WTC11 (cell line): ENCODE measurements around the gene SCML1. TPM values are rescaled to one million over a fixed set of nuclear protein-coding genes. Genes with fewer than 3 reads are reported as not detected.

Experiments
- ATAC-seq: fragments of 200-7000 bp; cut with Tn5 transposase; 2 replicates; pipeline ENCODE4 v1.10.0; 2021; ENCODE audit warnings: mild to moderate bottlenecking, moderate library complexity
- CTCF ChIA-PET: fragments of 300-600 bp; sonication (Branson Sonifier 250); formaldehyde crosslinking; loops from one replicate; lab custom pipeline; 2021; ENCODE audit warnings: antibody characterized with exemption; lab: Charles Lee
- POLR2A ChIA-PET: fragments of 350-600 bp; sonication (Branson Sonifier 250); formaldehyde crosslinking; loops from one replicate; lab custom pipeline; 2021; ENCODE audit warnings: antibody characterized with exemption; lab: Charles Lee
- DNase-seq: peaks from one replicate; pipeline ENCODE4 v3.0.0; 2021; ENCODE audit warnings: low spot score
- H3K27ac Mint-ChIP-seq: 2 replicates; pipeline ENCODE4 v1.8.0; 2021; ENCODE audit warnings: mixed read lengths
- H3K27me3 Mint-ChIP-seq: 2 replicates; pipeline ENCODE4 v1.8.0; 2021; ENCODE audit warnings: low read depth, mild to moderate bottlenecking, moderate library complexity, mixed read lengths
- H3K36me3 Mint-ChIP-seq: 2 replicates; pipeline ENCODE4 v1.8.0; 2021; ENCODE audit warnings: mixed read lengths
- H3K4me1 Mint-ChIP-seq: 2 replicates; pipeline ENCODE4 v1.8.0; 2022; ENCODE audit warnings: mixed read lengths
- H3K4me3 Mint-ChIP-seq: 2 replicates; pipeline ENCODE4 v1.8.0; 2021; ENCODE audit warnings: mild to moderate bottlenecking, moderate library complexity, mixed read lengths
- H3K9me3 Mint-ChIP-seq: 2 replicates; pipeline ENCODE4 v1.8.0; 2021; ENCODE audit warnings: mixed read lengths
- ATF6 ChIP-seq: sonication (generic); formaldehyde crosslinking; IDR thresholded peaks from 2 replicates; pipeline ENCODE4 v1.8.1; 2023; ENCODE audit warnings: mild to moderate bottlenecking, missing genetic modification reagents
- CBFB ChIP-seq: sonication (generic); formaldehyde crosslinking; IDR thresholded peaks from 2 replicates; pipeline ENCODE4 v1.8.1; 2022; ENCODE audit warnings: mild to moderate bottlenecking, low read depth, missing genetic modification reagents
- ETV6 ChIP-seq: sonication (generic); formaldehyde crosslinking; IDR thresholded peaks from 2 replicates; pipeline ENCODE4 v1.8.1; 2022; ENCODE audit warnings: mild to moderate bottlenecking, missing genetic modification reagents
- FOXJ3 ChIP-seq: sonication (generic); formaldehyde crosslinking; IDR thresholded peaks from 2 replicates; pipeline ENCODE4 v1.9.0; 2021; ENCODE audit warnings: missing genetic modification reagents, mild to moderate bottlenecking, borderline replicate concordance
- GRHL2 ChIP-seq: fragments of 250-450 bp; sonication (Bioruptor Pico); IDR thresholded peaks from 2 replicates; pipeline ENCODE4 v1.8.0; 2022; ENCODE audit warnings: mild to moderate bottlenecking, moderate library complexity; ENCODE audit not compliant: insufficient replicate concordance, severe bottlenecking
- KAT7 ChIP-seq: sonication (generic); formaldehyde crosslinking; IDR thresholded peaks from 2 replicates; pipeline ENCODE4 v1.8.1; 2023; ENCODE audit warnings: missing genetic modification reagents, mild to moderate bottlenecking, borderline replicate concordance
- MYBL2 ChIP-seq: sonication (generic); formaldehyde crosslinking; IDR thresholded peaks from 2 replicates; pipeline ENCODE4 v1.8.1; 2023; ENCODE audit warnings: mild to moderate bottlenecking, moderate library complexity, missing genetic modification reagents
- NFATC4 ChIP-seq: fragments of 250-450 bp; sonication (Bioruptor Pico); IDR thresholded peaks from 2 replicates; pipeline ENCODE4 v1.9.0; 2021; ENCODE audit warnings: mild to moderate bottlenecking
- NFE2L1 ChIP-seq: sonication (generic); formaldehyde crosslinking; IDR thresholded peaks from 2 replicates; pipeline ENCODE4 v1.8.1; 2023; ENCODE audit warnings: missing genetic modification reagents
- NR2C2 ChIP-seq: sonication (generic); formaldehyde crosslinking; IDR thresholded peaks from 2 replicates; pipeline ENCODE4 v1.8.0; 2022; ENCODE audit warnings: mild to moderate bottlenecking, missing genetic modification reagents
- OVOL2 ChIP-seq: fragments of 250-450 bp; sonication (Bioruptor Pico); IDR thresholded peaks from 2 replicates; pipeline ENCODE4 v1.9.0; 2021; ENCODE audit warnings: mild to moderate bottlenecking, borderline replicate concordance
- TCF7 ChIP-seq: sonication (generic); formaldehyde crosslinking; IDR thresholded peaks from 2 replicates; pipeline ENCODE4 v1.8.0; 2022; ENCODE audit warnings: mild to moderate bottlenecking, low read depth, missing genetic modification reagents, moderate library complexity
- TP53 ChIP-seq: sonication (generic); formaldehyde crosslinking; IDR thresholded peaks from 2 replicates; pipeline ENCODE4 v1.8.1; 2023; ENCODE audit warnings: mild to moderate bottlenecking, missing genetic modification reagents
- ZNF263 ChIP-seq: sonication (generic); formaldehyde crosslinking; IDR thresholded peaks from 2 replicates; pipeline ENCODE4 v1.8.1; 2022; ENCODE audit warnings: low read depth, mild to moderate bottlenecking, moderate library complexity, missing genetic modification reagents
- ZNF396 ChIP-seq: fragments of 250-450 bp; sonication (Bioruptor Pico); IDR thresholded peaks from 2 replicates; pipeline ENCODE4 v1.8.0; 2021; ENCODE audit warnings: mild to moderate bottlenecking, moderate library complexity, borderline replicate concordance
- ZNF416 ChIP-seq: fragments of 250-450 bp; sonication (Bioruptor Pico); IDR thresholded peaks from 2 replicates; pipeline ENCODE4 v1.9.0; 2021; ENCODE audit warnings: mild to moderate bottlenecking, inconsistent platforms
- total RNA-seq: library from RNA; stranded (reverse); gene quantifications from 3 replicates; pipeline ENCODE4 v1.2.3, GENCODE V29; 2021
- TF ChIP-seq, protein P1 (sequence below): sonication (generic); formaldehyde crosslinking; IDR thresholded peaks from 2 replicates; pipeline ENCODE4 v1.8.1; 2022; ENCODE audit warnings: low read depth, mild to moderate bottlenecking, moderate library complexity, missing genetic modification reagents, borderline replicate concordance
- TF ChIP-seq, protein P2 (sequence below): sonication (generic); formaldehyde crosslinking; IDR thresholded peaks from 2 replicates; pipeline ENCODE4 v1.8.1; 2022; ENCODE audit warnings: missing genetic modification reagents, borderline replicate concordance
- TF ChIP-seq, protein P3 (sequence below): fragments of 250-450 bp; sonication (Bioruptor Pico); IDR thresholded peaks from 2 replicates; pipeline ENCODE4 v1.9.0; 2021; ENCODE audit warnings: mild to moderate bottlenecking, borderline replicate concordance
- TF ChIP-seq, protein P4 (sequence below): sonication (generic); formaldehyde crosslinking; IDR thresholded peaks from 2 replicates; pipeline ENCODE4 v1.8.1; 2023; ENCODE audit warnings: mild to moderate bottlenecking, missing genetic modification reagents, moderate library complexity
- TF ChIP-seq, protein P5 (sequence below): fragments of 250-450 bp; sonication (Bioruptor Pico); IDR thresholded peaks from 2 replicates; pipeline ENCODE4 v1.8.0; 2021; ENCODE audit warnings: mild to moderate bottlenecking

SCML1 gene
- total RNA-seq, 1 experiment from 2014 or later, result 2.3 TPM

DNA sequence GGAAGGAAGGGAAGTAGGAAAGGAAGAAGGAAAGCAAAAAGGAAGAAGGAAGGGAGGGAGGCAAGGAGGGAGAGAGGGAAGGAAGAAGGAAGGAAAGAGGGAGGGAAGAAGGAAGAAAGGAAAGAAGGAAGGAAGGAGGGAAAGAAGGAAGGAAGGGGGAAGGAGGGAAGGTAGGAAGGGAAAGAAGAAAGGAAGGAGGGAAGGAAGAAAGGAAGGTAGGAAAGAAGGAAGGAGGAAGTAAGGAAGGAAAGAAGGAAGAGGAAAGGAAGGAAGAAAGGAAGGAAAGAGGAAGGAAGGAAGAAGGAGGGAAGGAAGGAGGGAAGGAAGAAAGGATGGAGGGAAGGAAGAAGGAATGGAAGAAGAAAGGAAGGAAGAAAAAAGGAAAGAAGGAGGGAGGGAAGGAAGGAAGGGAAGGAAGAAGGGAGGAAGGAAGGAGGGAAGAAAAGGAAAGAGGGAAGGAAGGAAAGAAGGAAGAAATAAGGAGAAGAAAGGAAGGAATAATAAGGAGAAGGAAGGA, 18.6 kb upstream of the SCML1 start:
- ChIA-PET CTCF (no interaction called here), POLR2A (no interaction called here)
- ATAC-seq (no peak), DNase-seq (no peak)
- H3K27ac Mint-ChIP-seq, result no peak overlapping the region
- H3K27me3 Mint-ChIP-seq, result peaks cover 50% of the 10 kb centered on the region
- H3K9me3 Mint-ChIP-seq, result no peaks in the 10 kb centered on the region
- H3K4me1 Mint-ChIP-seq, result peaks cover 28% of the 10 kb centered on the region
- no peaks in the 10 kb centered on the region for H3K36me3 Mint-ChIP-seq
- H3K4me3 Mint-ChIP-seq, result no peak overlapping the region
- TF ChIP-seq, protein P1, sequence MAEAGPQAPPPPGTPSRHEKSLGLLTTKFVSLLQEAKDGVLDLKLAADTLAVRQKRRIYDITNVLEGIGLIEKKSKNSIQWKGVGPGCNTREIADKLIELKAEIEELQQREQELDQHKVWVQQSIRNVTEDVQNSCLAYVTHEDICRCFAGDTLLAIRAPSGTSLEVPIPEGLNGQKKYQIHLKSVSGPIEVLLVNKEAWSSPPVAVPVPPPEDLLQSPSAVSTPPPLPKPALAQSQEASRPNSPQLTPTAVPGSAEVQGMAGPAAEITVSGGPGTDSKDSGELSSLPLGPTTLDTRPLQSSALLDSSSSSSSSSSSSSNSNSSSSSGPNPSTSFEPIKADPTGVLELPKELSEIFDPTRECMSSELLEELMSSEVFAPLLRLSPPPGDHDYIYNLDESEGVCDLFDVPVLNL, result no peak
- TF ChIP-seq, protein P2, sequence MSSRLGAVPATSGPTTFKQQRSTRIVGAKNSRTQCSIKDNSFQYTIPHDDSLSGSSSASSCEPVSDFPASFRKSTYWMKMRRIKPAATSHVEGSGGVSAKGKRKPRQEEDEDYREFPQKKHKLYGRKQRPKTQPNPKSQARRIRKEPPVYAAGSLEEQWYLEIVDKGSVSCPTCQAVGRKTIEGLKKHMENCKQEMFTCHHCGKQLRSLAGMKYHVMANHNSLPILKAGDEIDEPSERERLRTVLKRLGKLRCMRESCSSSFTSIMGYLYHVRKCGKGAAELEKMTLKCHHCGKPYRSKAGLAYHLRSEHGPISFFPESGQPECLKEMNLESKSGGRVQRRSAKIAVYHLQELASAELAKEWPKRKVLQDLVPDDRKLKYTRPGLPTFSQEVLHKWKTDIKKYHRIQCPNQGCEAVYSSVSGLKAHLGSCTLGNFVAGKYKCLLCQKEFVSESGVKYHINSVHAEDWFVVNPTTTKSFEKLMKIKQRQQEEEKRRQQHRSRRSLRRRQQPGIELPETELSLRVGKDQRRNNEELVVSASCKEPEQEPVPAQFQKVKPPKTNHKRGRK (CRISPR knock-in tag), result peak; percentile 89; the same call in 1 of the 2 replicates

DNA sequence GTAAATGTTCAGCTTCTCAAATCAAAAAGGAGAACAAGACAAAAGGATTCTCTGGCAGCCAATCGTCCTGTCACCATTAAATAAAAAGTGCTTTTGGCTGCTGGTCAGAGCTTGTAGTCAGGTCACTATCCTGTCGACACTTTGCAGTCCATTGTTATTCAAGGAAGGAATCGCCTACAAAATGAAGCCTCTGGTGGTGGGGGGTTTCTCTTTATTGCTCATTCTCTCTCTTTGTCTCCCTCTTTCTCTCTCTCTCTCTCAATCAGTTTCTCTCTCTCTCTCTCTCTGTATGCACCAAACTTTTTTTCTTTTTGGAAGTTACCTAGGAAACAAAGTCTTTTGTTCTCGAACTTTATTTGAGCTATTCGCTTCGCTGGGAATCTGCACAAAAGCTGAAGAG, 17.6 kb upstream of the SCML1 start:
- peak overlapping the region; percentile 45 for H3K4me3 Mint-ChIP-seq
- POLR2A ChIA-PET, result interaction anchor here (0.5 kb wide), 1 partner anchor 765 kb away, joined by 3 read pairs; no protein-coding TSS in a partner anchor
- CTCF ChIA-PET, result interaction anchor here (0.8 to 0.9 kb wide), 2 partner anchors 18 to 129 kb away, joined by 3 read pairs; partner anchors contain the start of gene SCML1

GRCh38 chrX:17721715-17722114, 15.6 kb upstream of the SCML1 start:
- DNase-seq, result no peak
- CTCF ChIA-PET, result no interaction called here
- peaks cover 28% of the 10 kb centered on the region for H3K4me1 Mint-ChIP-seq
- no peaks in the 10 kb centered on the region for H3K9me3 Mint-ChIP-seq
- peaks cover 47% of the 10 kb centered on the region for H3K27me3 Mint-ChIP-seq
- H3K36me3 Mint-ChIP-seq, result no peaks in the 10 kb centered on the region
- no peak for ATAC-seq
- POLR2A ChIA-PET, result no interaction called here
- H3K27ac Mint-ChIP-seq, result no peak overlapping the region
- H3K4me3 Mint-ChIP-seq, result no peak overlapping the region
- TF ChIP-seq OVOL2 (CRISPR knock-in tag), result no peak
- TF ChIP-seq ZNF416 (CRISPR knock-in tag), result no peak
- TF ChIP-seq, protein P3, sequence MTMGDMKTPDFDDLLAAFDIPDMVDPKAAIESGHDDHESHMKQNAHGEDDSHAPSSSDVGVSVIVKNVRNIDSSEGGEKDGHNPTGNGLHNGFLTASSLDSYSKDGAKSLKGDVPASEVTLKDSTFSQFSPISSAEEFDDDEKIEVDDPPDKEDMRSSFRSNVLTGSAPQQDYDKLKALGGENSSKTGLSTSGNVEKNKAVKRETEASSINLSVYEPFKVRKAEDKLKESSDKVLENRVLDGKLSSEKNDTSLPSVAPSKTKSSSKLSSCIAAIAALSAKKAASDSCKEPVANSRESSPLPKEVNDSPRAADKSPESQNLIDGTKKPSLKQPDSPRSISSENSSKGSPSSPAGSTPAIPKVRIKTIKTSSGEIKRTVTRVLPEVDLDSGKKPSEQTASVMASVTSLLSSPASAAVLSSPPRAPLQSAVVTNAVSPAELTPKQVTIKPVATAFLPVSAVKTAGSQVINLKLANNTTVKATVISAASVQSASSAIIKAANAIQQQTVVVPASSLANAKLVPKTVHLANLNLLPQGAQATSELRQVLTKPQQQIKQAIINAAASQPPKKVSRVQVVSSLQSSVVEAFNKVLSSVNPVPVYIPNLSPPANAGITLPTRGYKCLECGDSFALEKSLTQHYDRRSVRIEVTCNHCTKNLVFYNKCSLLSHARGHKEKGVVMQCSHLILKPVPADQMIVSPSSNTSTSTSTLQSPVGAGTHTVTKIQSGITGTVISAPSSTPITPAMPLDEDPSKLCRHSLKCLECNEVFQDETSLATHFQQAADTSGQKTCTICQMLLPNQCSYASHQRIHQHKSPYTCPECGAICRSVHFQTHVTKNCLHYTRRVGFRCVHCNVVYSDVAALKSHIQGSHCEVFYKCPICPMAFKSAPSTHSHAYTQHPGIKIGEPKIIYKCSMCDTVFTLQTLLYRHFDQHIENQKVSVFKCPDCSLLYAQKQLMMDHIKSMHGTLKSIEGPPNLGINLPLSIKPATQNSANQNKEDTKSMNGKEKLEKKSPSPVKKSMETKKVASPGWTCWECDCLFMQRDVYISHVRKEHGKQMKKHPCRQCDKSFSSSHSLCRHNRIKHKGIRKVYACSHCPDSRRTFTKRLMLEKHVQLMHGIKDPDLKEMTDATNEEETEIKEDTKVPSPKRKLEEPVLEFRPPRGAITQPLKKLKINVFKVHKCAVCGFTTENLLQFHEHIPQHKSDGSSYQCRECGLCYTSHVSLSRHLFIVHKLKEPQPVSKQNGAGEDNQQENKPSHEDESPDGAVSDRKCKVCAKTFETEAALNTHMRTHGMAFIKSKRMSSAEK, result no peak
- TF ChIP-seq, protein P4, sequence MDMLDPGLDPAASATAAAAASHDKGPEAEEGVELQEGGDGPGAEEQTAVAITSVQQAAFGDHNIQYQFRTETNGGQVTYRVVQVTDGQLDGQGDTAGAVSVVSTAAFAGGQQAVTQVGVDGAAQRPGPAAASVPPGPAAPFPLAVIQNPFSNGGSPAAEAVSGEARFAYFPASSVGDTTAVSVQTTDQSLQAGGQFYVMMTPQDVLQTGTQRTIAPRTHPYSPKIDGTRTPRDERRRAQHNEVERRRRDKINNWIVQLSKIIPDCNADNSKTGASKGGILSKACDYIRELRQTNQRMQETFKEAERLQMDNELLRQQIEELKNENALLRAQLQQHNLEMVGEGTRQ (CRISPR knock-in tag), result no peak
- TF ChIP-seq NR2C2, result no peak
- no peak for TF ChIP-seq ATF6 (CRISPR knock-in tag)
- no peak for TF ChIP-seq ETV6
- TF ChIP-seq ZNF396 (CRISPR knock-in tag), result no peak
- no peak for TF ChIP-seq GRHL2 (CRISPR knock-in tag)
- no peak for TF ChIP-seq ZNF263 (CRISPR knock-in tag)
- no peak for TF ChIP-seq CBFB (CRISPR knock-in tag)
- TF ChIP-seq, protein P5, sequence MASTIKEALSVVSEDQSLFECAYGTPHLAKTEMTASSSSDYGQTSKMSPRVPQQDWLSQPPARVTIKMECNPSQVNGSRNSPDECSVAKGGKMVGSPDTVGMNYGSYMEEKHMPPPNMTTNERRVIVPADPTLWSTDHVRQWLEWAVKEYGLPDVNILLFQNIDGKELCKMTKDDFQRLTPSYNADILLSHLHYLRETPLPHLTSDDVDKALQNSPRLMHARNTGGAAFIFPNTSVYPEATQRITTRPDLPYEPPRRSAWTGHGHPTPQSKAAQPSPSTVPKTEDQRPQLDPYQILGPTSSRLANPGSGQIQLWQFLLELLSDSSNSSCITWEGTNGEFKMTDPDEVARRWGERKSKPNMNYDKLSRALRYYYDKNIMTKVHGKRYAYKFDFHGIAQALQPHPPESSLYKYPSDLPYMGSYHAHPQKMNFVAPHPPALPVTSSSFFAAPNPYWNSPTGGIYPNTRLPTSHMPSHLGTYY (CRISPR knock-in tag), result no peak

More for the DNA sequence above, 17.6 kb upstream of the SCML1 start:
- Mint-ChIP-seq H3K36me3 (no peaks in the 10 kb centered on the region), H3K4me1 (peaks cover 28% of the 10 kb centered on the region), H3K9me3 (no peaks in the 10 kb centered on the region), H3K27me3 (peaks cover 50% of the 10 kb centered on the region), H3K27ac (no peak overlapping the region)
- DNase-seq (no peak), ATAC-seq (peak; percentile 43)
- TF ChIP-seq, protein P2 (CRISPR knock-in tag), result no peak
- TF ChIP-seq TCF7 (no peak), TP53 (CRISPR knock-in tag) (no peak), NFE2L1 (CRISPR knock-in tag) (no peak), ZNF396 (CRISPR knock-in tag) (no peak), FOXJ3 (CRISPR knock-in tag) (no peak), MYBL2 (CRISPR knock-in tag) (no peak), NFATC4 (CRISPR knock-in tag) (no peak), KAT7 (CRISPR knock-in tag) (no peak)
